H9 (cell line): ENCODE measurements around the gene IZUMO3. TPM values are rescaled to one million over a fixed set of nuclear protein-coding genes. Genes with fewer than 3 reads are reported as not detected.

ENCODE experiments used
- DNase-seq: peaks from one replicate; pipeline ENCODE4 v3.0.0-alpha.2; 2017
- H2AFZ ChIP-seq: one replicate; pipeline ENCODE4 v1.6.1; 2013; ENCODE audit warnings: mild to moderate bottlenecking, low read length, control low read depth, moderate library complexity
- H2AK5ac ChIP-seq: 2 replicates; pipeline ENCODE4 v1.6.1; 2013; ENCODE audit warnings: low read length, control low read depth, mixed read lengths; ENCODE audit not compliant: insufficient read length
- H2BK120ac ChIP-seq: one replicate; pipeline ENCODE4 v1.6.1; 2013; ENCODE audit warnings: low read depth, mild to moderate bottlenecking, low read length, control low read depth, inconsistent platforms; ENCODE audit not compliant: poor library complexity, severe bottlenecking
- H2BK12ac ChIP-seq: 2 replicates; pipeline ENCODE4 v1.6.1; 2013; ENCODE audit warnings: low read length, control low read depth, mixed read lengths, low read depth; ENCODE audit not compliant: insufficient read length
- H2BK15ac ChIP-seq: 2 replicates; pipeline ENCODE4 v1.6.1; 2013; ENCODE audit warnings: low read depth, low read length, control low read depth
- H2BK20ac ChIP-seq: one replicate; pipeline ENCODE4 v1.6.1; 2013; ENCODE audit warnings: low read depth, mild to moderate bottlenecking, low read length, control low read depth, inconsistent platforms; ENCODE audit not compliant: poor library complexity, severe bottlenecking
- H2BK5ac ChIP-seq: 2 replicates; pipeline ENCODE4 v1.6.1; 2013; ENCODE audit warnings: low read length, control low read depth, mixed read lengths; ENCODE audit not compliant: insufficient read length
- H3K14ac ChIP-seq: 2 replicates; pipeline ENCODE4 v1.6.1; 2013; ENCODE audit warnings: low read length, control low read depth; ENCODE audit not compliant: insufficient read depth
- H3K18ac ChIP-seq: 2 replicates; pipeline ENCODE4 v1.6.1; 2013; ENCODE audit warnings: low read depth, mild to moderate bottlenecking, mixed read lengths, low read length, control low read depth; ENCODE audit not compliant: insufficient read length
- H3K23ac ChIP-seq: 2 replicates; pipeline ENCODE4 v1.6.1; 2013; ENCODE audit warnings: low read length, control low read depth, mixed read lengths, low read depth; ENCODE audit not compliant: insufficient read length
- H3K23me2 ChIP-seq: 2 replicates; pipeline ENCODE4 v1.6.1; 2013; ENCODE audit warnings: low read depth, mild to moderate bottlenecking, mixed read lengths, low read length, control low read depth; ENCODE audit not compliant: insufficient read length, poor library complexity, severe bottlenecking
- H3K27ac ChIP-seq: 2 replicates; pipeline ENCODE4 v1.5.1; 2013; ENCODE audit warnings: low read length, control low read depth, mixed read lengths, low read depth; ENCODE audit not compliant: insufficient read length
- H3K27me3 ChIP-seq: 2 replicates; pipeline ENCODE4 v1.6.1; 2013; ENCODE audit warnings: low read length, control low read depth, inconsistent platforms; ENCODE audit not compliant: insufficient read depth
- H3K4ac ChIP-seq: 2 replicates; pipeline ENCODE4 v1.6.1; 2013; ENCODE audit warnings: low read depth, mild to moderate bottlenecking, control low read depth, inconsistent platforms, low read length, moderate library complexity
- H3K4me1 ChIP-seq: 2 replicates; pipeline ENCODE4 v1.6.1; 2013; ENCODE audit warnings: low read length, control low read depth, inconsistent platforms; ENCODE audit not compliant: insufficient read depth
- H3K4me2 ChIP-seq: 2 replicates; pipeline ENCODE4 v1.6.1; 2013; ENCODE audit warnings: low read length, control low read depth, mixed read lengths; ENCODE audit not compliant: insufficient read length, insufficient read depth
- H3K56ac ChIP-seq: 2 replicates; pipeline ENCODE4 v1.6.1; 2013; ENCODE audit warnings: low read depth, mild to moderate bottlenecking, mixed read lengths, low read length, control low read depth; ENCODE audit not compliant: insufficient read length
- H3K79me1 ChIP-seq: 2 replicates; pipeline ENCODE4 v1.6.1; 2013; ENCODE audit warnings: low read depth, mild to moderate bottlenecking, moderate library complexity, low read length, control low read depth, inconsistent platforms; ENCODE audit not compliant: insufficient read depth, poor library complexity, severe bottlenecking
- H3K79me2 ChIP-seq: 2 replicates; pipeline ENCODE4 v1.6.1; 2013; ENCODE audit warnings: low read length, control low read depth, inconsistent platforms; ENCODE audit not compliant: insufficient read depth
- H3K9ac ChIP-seq: 2 replicates; pipeline ENCODE4 v1.6.1; 2013; ENCODE audit warnings: low read length, control low read depth, mixed read lengths; ENCODE audit not compliant: insufficient read length; ENCODE audit errors: extremely low read depth
- H3K9me3 ChIP-seq: one replicate; pipeline ENCODE4 v1.6.1; 2013; ENCODE audit warnings: low read depth, low read length, inconsistent platforms; ENCODE audit not compliant: control insufficient read depth
- H3T11ph ChIP-seq: one replicate; pipeline ENCODE4 v1.6.1; 2013; ENCODE audit warnings: mild to moderate bottlenecking, low read length, control low read depth, inconsistent platforms
- H4K20me1 ChIP-seq: one replicate; pipeline ENCODE4 v1.6.1; 2013; ENCODE audit not compliant: control insufficient read depth, insufficient read length, insufficient read depth
- H4K5ac ChIP-seq: 2 replicates; pipeline ENCODE4 v1.6.1; 2013; ENCODE audit warnings: low read depth, mild to moderate bottlenecking, mixed read lengths, low read length, control low read depth; ENCODE audit not compliant: insufficient read length
- H4K8ac ChIP-seq: replicated peaks from 2 replicates; pipeline ENCODE4 v1.6.1; 2013; ENCODE audit warnings: low read length, control low read depth, mixed read lengths, low read depth; ENCODE audit not compliant: insufficient read length
- H4K91ac ChIP-seq: 2 replicates; pipeline ENCODE4 v1.6.1; 2013; ENCODE audit warnings: low read depth, mild to moderate bottlenecking, moderate library complexity, mixed read lengths, low read length, control low read depth; ENCODE audit not compliant: insufficient read length
- H3K27ac Mint-ChIP-seq, 3 experiments: 2 replicates in 2 of 3; 3 replicates in 1 of 3; pipeline ENCODE4 v1.8.0; 2020 to 2021; ENCODE audit warnings: mixed read lengths in 3 of 3, mild to moderate bottlenecking in 1 of 3, moderate library complexity in 1 of 3
- H3K27me3 Mint-ChIP-seq: 2 replicates; pipeline ENCODE4 v1.8.0; 2021; ENCODE audit warnings: low read depth, mild to moderate bottlenecking, moderate library complexity, mixed read lengths
- H3K36me3 Mint-ChIP-seq, 3 experiments: 2 replicates in 2 of 3; 3 replicates in 1 of 3; pipeline ENCODE4 v1.8.0; 2020 to 2021; ENCODE audit warnings: low read depth in 3 of 3, mixed read lengths in 3 of 3; ENCODE audit not compliant: insufficient read depth in 1 of 3
- H3K4me1 Mint-ChIP-seq, 2 experiments: 2 replicates each; pipeline ENCODE4 v1.8.0; 2020; ENCODE audit warnings: mixed read lengths in 2 of 2
- H3K4me3 Mint-ChIP-seq, 2 experiments: 2 replicates in 1 of 2; 3 replicates in 1 of 2; pipeline ENCODE4 v1.8.0; 2020 to 2021; ENCODE audit warnings: mild to moderate bottlenecking in 2 of 2, mixed read lengths in 2 of 2, moderate library complexity in 1 of 2
- H3K9me3 Mint-ChIP-seq, 2 experiments: 2 replicates in 1 of 2; 3 replicates in 1 of 2; pipeline ENCODE4 v1.8.0; 2020; ENCODE audit warnings: mild to moderate bottlenecking in 2 of 2, mixed read lengths in 2 of 2, moderate library complexity in 1 of 2
- WGBS: extraction: QIAGEN DNeasy Blood & Tissue Kit; methylation state at CpG from one replicate; pipeline ENCODE4 v1.1.7; 2013; ENCODE audit warnings: missing lambda C conversion rate, low lambda C conversion rate, mixed read lengths; ENCODE audit not compliant: insufficient read length; ENCODE audit errors: extremely low coverage; 5-methylcytosine and 5-hydroxymethylcytosine counted together
- total RNA-seq: library from RNA; stranded (reverse); gene quantifications from 2 replicates; pipeline ENCODE4 v1.2.1, GENCODE V29; 2021
- TF ChIP-seq, protein P1 (sequence below): fragments of 200-600 bp; sonication (generic); conservative IDR thresholded peaks from 3 replicates; pipeline ENCODE4 v1.8.0; 2021; ENCODE audit warnings: antibody characterized with exemption, mild to moderate bottlenecking

IZUMO3 gene
- total RNA-seq, 1 experiment from 2014 or later, result not detected

GRCh38 chr9:24553183-24553552, 7.5 kb upstream of the IZUMO3 start:
- WGBS, result no CpG with 5 or more reads among the region's 2 CpGs
- no peaks in the 10 kb centered on the region for H3K4me1 ChIP-seq

More at GRCh38 chr9:24553183-24553552, 7.5 kb upstream of the IZUMO3 start:
- Histone ChIP-seq H3K14ac (no peak overlapping the region), H2AFZ (no peak overlapping the region), H3K79me2 (no peaks in the 10 kb centered on the region), H3K4me2 (no peak overlapping the region), H2BK5ac (no peak overlapping the region), H4K91ac (no peak overlapping the region), H4K5ac (no peak overlapping the region), H3K23me2 (no peaks in the 10 kb centered on the region), H3K56ac (no peak overlapping the region), H2BK20ac (no peak overlapping the region), H3K27me3 (no peaks in the 10 kb centered on the region), H2BK12ac (no peak overlapping the region), H3K4ac (no peak overlapping the region), H3K9ac (no peak overlapping the region), H2AK5ac (no peak overlapping the region), H3K27ac (no peak overlapping the region), H3K18ac (no peak overlapping the region), H2BK15ac (no peak overlapping the region), H3K9me3 (no peaks in the 10 kb centered on the region), H4K20me1 (no peaks in the 10 kb centered on the region), H2BK120ac (no peak overlapping the region), H4K8ac (no peak overlapping the region), H3T11ph (no peak overlapping the region), H3K23ac (no peak overlapping the region), H3K79me1 (no peaks in the 10 kb centered on the region)
- TF ChIP-seq, protein P1, sequence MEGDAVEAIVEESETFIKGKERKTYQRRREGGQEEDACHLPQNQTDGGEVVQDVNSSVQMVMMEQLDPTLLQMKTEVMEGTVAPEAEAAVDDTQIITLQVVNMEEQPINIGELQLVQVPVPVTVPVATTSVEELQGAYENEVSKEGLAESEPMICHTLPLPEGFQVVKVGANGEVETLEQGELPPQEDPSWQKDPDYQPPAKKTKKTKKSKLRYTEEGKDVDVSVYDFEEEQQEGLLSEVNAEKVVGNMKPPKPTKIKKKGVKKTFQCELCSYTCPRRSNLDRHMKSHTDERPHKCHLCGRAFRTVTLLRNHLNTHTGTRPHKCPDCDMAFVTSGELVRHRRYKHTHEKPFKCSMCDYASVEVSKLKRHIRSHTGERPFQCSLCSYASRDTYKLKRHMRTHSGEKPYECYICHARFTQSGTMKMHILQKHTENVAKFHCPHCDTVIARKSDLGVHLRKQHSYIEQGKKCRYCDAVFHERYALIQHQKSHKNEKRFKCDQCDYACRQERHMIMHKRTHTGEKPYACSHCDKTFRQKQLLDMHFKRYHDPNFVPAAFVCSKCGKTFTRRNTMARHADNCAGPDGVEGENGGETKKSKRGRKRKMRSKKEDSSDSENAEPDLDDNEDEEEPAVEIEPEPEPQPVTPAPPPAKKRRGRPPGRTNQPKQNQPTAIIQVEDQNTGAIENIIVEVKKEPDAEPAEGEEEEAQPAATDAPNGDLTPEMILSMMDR, result no peak
- H3K4me3 Mint-ChIP-seq, result no peak overlapping the region
- H3K36me3 Mint-ChIP-seq, result no peaks in the 10 kb centered on the region
- H3K9me3 Mint-ChIP-seq, result no peaks in the 10 kb centered on the region
- no peak overlapping the region for H3K27ac Mint-ChIP-seq
- DNase-seq, result no peak
- H3K4me1 Mint-ChIP-seq, result no peaks in the 10 kb centered on the region
- H3K27me3 Mint-ChIP-seq, result no peaks in the 10 kb centered on the region
